SK-N-SH (cell line): ENCODE results near the gene EIPR1. TPM values are rescaled to one million over a fixed set of nuclear protein-coding genes. Genes with fewer than 3 reads are reported as not detected.

Experiments
- CTCF ChIA-PET: fragments of 300-600, 350-600 bp; formaldehyde crosslinking; extraction: SDS; loops from one replicate; lab custom pipeline; 2021; lab: Yijun Ruan, JAX
- POLR2A ChIA-PET: fragments of 350-600 bp; sonication (Branson Sonifier 250); formaldehyde crosslinking; extraction: SDS; loops from one replicate; lab custom pipeline; 2020; ENCODE audit warnings: antibody characterized with exemption, inconsistent platforms; lab: Yijun Ruan, JAX
- DNase-seq: peaks from one replicate; pipeline ENCODE4 v3.0.0; 2012
- H2AFZ ChIP-seq: fragments of 200-600 bp; sonication (generic); 2 replicates; pipeline ENCODE4 v1.8.1; 2016; ENCODE audit warnings: antibody characterized with exemption, mild to moderate bottlenecking, low read depth
- H3F3A ChIP-seq: fragments of 200-600 bp; sonication (generic); replicated peaks from 2 replicates; pipeline ENCODE3; 2016; ENCODE audit warnings: antibody characterized with exemption, mild to moderate bottlenecking; ENCODE audit not compliant: insufficient read depth
- H3K27ac ChIP-seq, 2 experiments: fragments of 200-500 bp in 1 of 2; fragments of 200-600 bp in 1 of 2; sonication (Bioruptor generic) in 1 of 2; sonication (generic), shearing (Covaris generic) in 1 of 2; 2 replicates each; pipeline versions ENCODE4 v1.5.1 to v1.6.1; 2014 to 2016; ENCODE audit warnings: low read depth in 2 of 2, inconsistent platforms in 1 of 2, low read length in 1 of 2, mild to moderate bottlenecking in 1 of 2, mixed read lengths in 1 of 2
- H3K27me3 ChIP-seq: fragments of 200-600 bp; sonication (generic), shearing (Covaris generic); 2 replicates; pipeline ENCODE4 v1.6.1; 2016; ENCODE audit warnings: mixed run types; ENCODE audit not compliant: insufficient read depth
- H3K36me3 ChIP-seq, 2 experiments: fragments of 200-500 bp in 1 of 2; fragments of 200-600 bp in 1 of 2; sonication (Bioruptor generic) in 1 of 2; sonication (generic) in 1 of 2; replicated peaks in 1 of 2; 2 replicates each; pipeline versions ENCODE3 to v1.5.1; 2014 to 2016; ENCODE audit warnings: low read length in 1 of 2, mild to moderate bottlenecking in 1 of 2; ENCODE audit not compliant: insufficient read depth in 2 of 2, control insufficient read depth in 1 of 2
- H3K4me1 ChIP-seq, 2 experiments: fragments of 200-500 bp in 1 of 2; fragments of 200-600 bp in 1 of 2; sonication (Bioruptor generic) in 1 of 2; sonication (generic), shearing (Covaris generic) in 1 of 2; 2 replicates each; pipeline versions ENCODE4 v1.5.1 to v1.6.1; 2014 to 2016; ENCODE audit warnings: low read depth in 1 of 2, low read length in 1 of 2, mixed run types in 1 of 2; ENCODE audit not compliant: insufficient read depth in 2 of 2, control insufficient read depth in 1 of 2
- H3K4me2 ChIP-seq: fragments of 200-600 bp; sonication (generic), shearing (Covaris generic); 2 replicates; pipeline ENCODE4 v1.6.1; 2017; ENCODE audit warnings: mixed run types
- H3K4me3 ChIP-seq, 2 experiments: fragments of 200-500 bp in 1 of 2; fragments of 200-600 bp in 1 of 2; sonication (Bioruptor generic) in 1 of 2; sonication (generic), shearing (Covaris generic) in 1 of 2; 2 replicates each; pipeline versions ENCODE4 v1.5.1 to v1.8.1; 2014 to 2016; ENCODE audit warnings: low read depth in 2 of 2, inconsistent platforms in 1 of 2, low read length in 1 of 2, mild to moderate bottlenecking in 1 of 2, mixed read lengths in 1 of 2, moderate library complexity in 1 of 2
- H3K79me2 ChIP-seq: fragments of 200-600 bp; sonication (generic); 2 replicates; pipeline ENCODE4 v1.8.1; 2017; ENCODE audit warnings: mild to moderate bottlenecking; ENCODE audit not compliant: insufficient read depth
- H3K9ac ChIP-seq: fragments of 200-600 bp; sonication (generic); 2 replicates; pipeline ENCODE4 v1.6.1; 2017; ENCODE audit warnings: mixed run types
- H3K9me2 ChIP-seq: fragments of 200-600 bp; sonication (generic); 2 replicates; pipeline ENCODE4 v1.6.1; 2017; ENCODE audit warnings: mixed run types
- H3K9me3 ChIP-seq: fragments of 200-600 bp; sonication (generic); 2 replicates; pipeline ENCODE4 v1.6.1; 2017; ENCODE audit warnings: mixed run types, mild to moderate bottlenecking, moderate library complexity
- H4K20me1 ChIP-seq: fragments of 200-600 bp; sonication (generic); 2 replicates; pipeline ENCODE4 v1.6.1; 2017; ENCODE audit warnings: mild to moderate bottlenecking, mixed run types; ENCODE audit not compliant: insufficient read depth
- CTCF ChIP-seq: fragments of 200-600 bp; sonication (generic); IDR thresholded peaks from 2 replicates; pipeline ENCODE4 v1.6.1; 2017; ENCODE audit warnings: antibody characterized with exemption, mild to moderate bottlenecking, moderate library complexity
- FOXJ3 ChIP-seq: sonication (generic); formaldehyde crosslinking; IDR thresholded peaks from 2 replicates; pipeline ENCODE4 v1.5.1; 2020; ENCODE audit warnings: mild to moderate bottlenecking, missing genetic modification reagents
- GABPA ChIP-seq: IDR thresholded peaks from 2 replicates; pipeline ENCODE4 v1.4.0; 2012; ENCODE audit warnings: low read depth, mild to moderate bottlenecking
- JUND ChIP-seq: IDR thresholded peaks from 2 replicates; pipeline ENCODE4 v1.4.0; 2012
- MXI1 ChIP-seq: IDR thresholded peaks from 2 replicates; pipeline ENCODE4 v1.6.1; 2012; ENCODE audit warnings: mild to moderate bottlenecking, low read depth, low read length, improper control_type of control experiment
- NRF1 ChIP-seq: IDR thresholded peaks from 2 replicates; pipeline ENCODE4 v1.6.1; 2012; ENCODE audit warnings: low read depth, mild to moderate bottlenecking, low read length
- RCOR1 ChIP-seq: fragments of 150-350 bp; IDR thresholded peaks from 2 replicates; pipeline ENCODE4 v1.6.1; 2017; ENCODE audit warnings: antibody characterized with exemption, low read length
- TAF1 ChIP-seq: IDR thresholded peaks from 2 replicates; pipeline ENCODE4 v1.6.1; 2012; ENCODE audit warnings: low read depth, mild to moderate bottlenecking, low read length, moderate library complexity, borderline replicate concordance
- ZBTB33 ChIP-seq: IDR thresholded peaks from 2 replicates; pipeline ENCODE4 v1.4.0; 2012; ENCODE audit warnings: low read depth, borderline replicate concordance
- WGBS: methylation state at CpG from one replicate; pipeline ENCODE4 v1.1.6; 2017; ENCODE audit warnings: low lambda C conversion rate; 5-methylcytosine and 5-hydroxymethylcytosine counted together
- polyA plus RNA-seq, 3 experiments: library from polyadenylated mRNA; depleted of rRNA; stranded (reverse); fragments of >200 nt; gene quantifications; 2 replicates each; pipeline ENCODE4 v1.2.3, GENCODE V29; 2012
- TF ChIP-seq, protein P1 (sequence below): fragments of 150-350 bp; IDR thresholded peaks from 2 replicates; pipeline ENCODE4 v1.6.1; 2016; ENCODE audit warnings: mild to moderate bottlenecking, low read depth, low read length

EIPR1 gene
- polyA plus RNA-seq, 1 of the 3 experiments (the other 2 are of a cell fraction): 85.9 TPM

GRCh38 chr2:3294493-3294892 lies 83.1 kb downstream of the EIPR1 start (continued):
- no peak for TF ChIP-seq CTCF
- no peak for TF ChIP-seq JUND
- TF ChIP-seq, protein P1, sequence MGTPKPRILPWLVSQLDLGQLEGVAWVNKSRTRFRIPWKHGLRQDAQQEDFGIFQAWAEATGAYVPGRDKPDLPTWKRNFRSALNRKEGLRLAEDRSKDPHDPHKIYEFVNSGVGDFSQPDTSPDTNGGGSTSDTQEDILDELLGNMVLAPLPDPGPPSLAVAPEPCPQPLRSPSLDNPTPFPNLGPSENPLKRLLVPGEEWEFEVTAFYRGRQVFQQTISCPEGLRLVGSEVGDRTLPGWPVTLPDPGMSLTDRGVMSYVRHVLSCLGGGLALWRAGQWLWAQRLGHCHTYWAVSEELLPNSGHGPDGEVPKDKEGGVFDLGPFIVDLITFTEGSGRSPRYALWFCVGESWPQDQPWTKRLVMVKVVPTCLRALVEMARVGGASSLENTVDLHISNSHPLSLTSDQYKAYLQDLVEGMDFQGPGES: no peak
- TF ChIP-seq FOXJ3 (CRISPR knock-in tag): no peak
- no peak for TF ChIP-seq TAF1
- TF ChIP-seq MXI1: no peak
- no peak for TF ChIP-seq GABPA
- no peak for TF ChIP-seq RCOR1
- no peak for TF ChIP-seq NRF1

DNA sequence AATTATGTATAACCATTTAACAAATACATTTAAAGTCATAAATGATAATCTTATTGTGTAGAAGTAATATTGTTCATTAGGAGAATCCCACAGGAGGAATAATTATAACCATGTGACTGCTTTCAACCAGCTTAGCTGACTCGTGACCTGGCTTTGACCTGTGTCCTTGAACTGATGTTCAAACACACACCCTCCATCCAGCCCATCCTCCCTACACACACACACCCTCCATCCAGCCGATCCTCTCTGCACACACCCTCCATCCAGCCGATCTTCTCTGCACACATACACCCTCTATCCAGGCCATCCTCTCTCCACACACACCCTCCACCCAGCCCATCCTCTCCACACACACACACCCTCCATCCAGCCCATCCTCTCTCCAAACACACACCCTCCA lies 83.5 kb downstream of the EIPR1 start:
- peaks cover 0 to 86% of the 10 kb centered on the region in 2 experiments; a peak in 2 of 4 replicates for H3K4me1 ChIP-seq
- H3F3A ChIP-seq: no peaks in the 10 kb centered on the region
- peaks cover 0 to 3% of the 10 kb centered on the region in 2 experiments for H3K36me3 ChIP-seq
- H3K27me3 ChIP-seq: no peaks in the 10 kb centered on the region
- H3K27ac ChIP-seq: peak overlapping the region in 1 of 2 experiments; percentile 68; a peak in 2 of 4 replicates
- peak; percentile 60 for DNase-seq
- TF ChIP-seq MXI1 (0 out of 2 replicates have a peak, but pooled peaks have one; percentile 33), ZBTB33 (no peak)
- TF ChIP-seq, all 33 proteins: peak for 1
- Histone ChIP-seq H3K4me3 (no peak overlapping the region), H2AFZ (no peak overlapping the region), H3K79me2 (peaks cover 18% of the 10 kb centered on the region; the same call in 1 of the 2 replicates), H3K9me2 (no peaks in the 10 kb centered on the region), H4K20me1 (peaks cover 8% of the 10 kb centered on the region; the same call in 1 of the 2 replicates), H3K4me2 (no peak overlapping the region), H3K9ac (no peak overlapping the region), H3K9me3 (no peaks in the 10 kb centered on the region)
- POLR2A ChIA-PET: interaction anchor here (0.6 to 1.3 kb wide), 2 partner anchors 12 to 30 kb away, joined by 3 read pairs; no protein-coding TSS in a partner anchor
- WGBS: 49% methylated on average over 3 of the region's 3 CpGs
- CTCF ChIA-PET: interaction anchor here (0.7 to 2.1 kb wide), 2 partner anchors 9 kb away, joined by 3 to 15 read pairs; no protein-coding TSS in a partner anchor
